ENCODE results near the gene TEX19.
A peak's percentile ranks its signal among the peaks of the same experiment; 100 is the strongest.
"Not testable (repeated sequence)": the region's sequence is repeated elsewhere in the genome, so short reads cannot be mapped to it uniquely, and the experiment has no call there.

The TEX19 gene

GRCh38 chr17:82370471-82371332, 11.7 kb downstream of the TEX19 start:
- ChIA-PET POLR2A (interaction anchor here (1.2 kb wide), 1 partner anchor 13 kb away, joined by 3 read pairs; no protein-coding TSS in a partner anchor), CTCF (interaction anchor here (0.7 kb wide), 1 partner anchor 288 kb away, joined by 3 read pairs; no protein-coding TSS in a partner anchor)

DNA sequence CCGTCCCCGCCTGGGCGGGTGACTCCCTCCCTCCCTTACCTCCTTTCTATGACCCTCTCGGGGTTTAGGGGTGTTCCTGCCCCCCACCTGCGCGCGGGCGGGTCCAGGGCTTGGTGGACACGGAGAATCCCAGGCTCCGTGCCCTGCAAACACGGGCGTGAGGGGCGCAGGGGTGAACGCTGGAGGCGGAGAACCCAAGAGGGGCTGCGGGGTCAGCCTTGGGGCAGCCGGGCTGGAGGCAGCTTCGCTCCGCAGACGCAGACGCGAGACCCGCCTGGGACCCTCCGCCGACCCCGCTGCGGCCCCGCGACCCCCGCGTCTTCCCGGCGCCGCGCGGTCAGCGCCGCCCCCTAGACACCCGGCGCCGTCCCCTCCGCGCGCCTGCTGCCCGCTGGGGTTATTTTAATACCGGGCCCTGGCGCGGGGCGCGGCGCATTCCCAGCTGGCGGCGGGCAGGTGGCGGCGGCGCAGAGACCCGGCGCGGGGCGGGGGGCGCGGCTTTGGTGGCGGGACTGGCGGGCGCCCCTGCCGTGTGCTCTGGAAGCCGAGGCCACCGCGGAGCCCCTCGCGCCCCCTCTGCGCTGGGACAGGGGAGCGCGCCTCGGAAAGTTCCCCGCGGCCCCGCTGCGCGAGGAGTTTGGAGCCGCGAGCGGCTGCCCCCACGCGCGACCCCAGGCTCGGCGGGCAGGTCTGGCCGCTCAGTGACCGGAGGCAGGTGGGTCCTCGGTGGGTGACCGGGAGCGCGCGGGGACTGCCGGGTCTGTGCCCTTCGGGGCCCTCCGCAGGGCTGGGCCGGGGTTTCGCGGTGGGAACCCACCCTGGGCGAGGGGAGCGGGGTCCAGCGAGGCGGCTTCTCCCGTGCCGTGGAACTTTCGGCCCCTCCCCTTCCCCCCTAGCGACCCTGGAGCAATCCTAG, 12.5 kb downstream of the TEX19 start, which contains the start of gene UTS2R:
UTS2R (plus strand) TSS at position 433 of the 916 bp plus-strand sequence. CDS start 2,560 bp downstream, outside the sequence.
- POLR2A ChIA-PET = no interaction called here
- no peak for DNase-seq (ENCODE audit: extremely low spot score)
- TF ChIP-seq TARDBP (IDR thresholded peaks at IDR 0.05) = no peak
- TF ChIP-seq HDGF (IDR thresholded peaks at IDR 0.05; ENCODE audit: borderline replicate concordance) = no peak
- no peak for TF ChIP-seq FOXA1 (IDR thresholded peaks at IDR 0.05)
- no peak for TF ChIP-seq ARNT (IDR thresholded peaks at IDR 0.05)
- TF ChIP-seq L3MBTL2 (conservative IDR thresholded peaks at IDR 0.05) = no peak
- TF ChIP-seq SUZ12 (IDR thresholded peaks at IDR 0.05) = no peak
- TF ChIP-seq FOXK2 (IDR thresholded peaks at IDR 0.05) = no peak
- no peak for TF ChIP-seq FOXM1 (IDR thresholded peaks at IDR 0.05; ENCODE audit: borderline replicate concordance)
- no peak for TF ChIP-seq SP1 (IDR thresholded peaks at IDR 0.05)
- no peak for TF ChIP-seq ZNF384 (IDR thresholded peaks at IDR 0.05)
- no peak for TF ChIP-seq LEF1 (IDR thresholded peaks at IDR 0.05; ENCODE audit: borderline replicate concordance)
- TF ChIP-seq, protein P1, sequence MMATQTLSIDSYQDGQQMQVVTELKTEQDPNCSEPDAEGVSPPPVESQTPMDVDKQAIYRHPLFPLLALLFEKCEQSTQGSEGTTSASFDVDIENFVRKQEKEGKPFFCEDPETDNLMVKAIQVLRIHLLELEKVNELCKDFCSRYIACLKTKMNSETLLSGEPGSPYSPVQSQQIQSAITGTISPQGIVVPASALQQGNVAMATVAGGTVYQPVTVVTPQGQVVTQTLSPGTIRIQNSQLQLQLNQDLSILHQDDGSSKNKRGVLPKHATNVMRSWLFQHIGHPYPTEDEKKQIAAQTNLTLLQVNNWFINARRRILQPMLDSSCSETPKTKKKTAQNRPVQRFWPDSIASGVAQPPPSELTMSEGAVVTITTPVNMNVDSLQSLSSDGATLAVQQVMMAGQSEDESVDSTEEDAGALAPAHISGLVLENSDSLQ (IDR thresholded peaks at IDR 0.05) = no peak
- TF ChIP-seq CTBP1 (IDR thresholded peaks at IDR 0.05; ENCODE audit: borderline replicate concordance) = no peak
- TF ChIP-seq ELF4 (IDR thresholded peaks at IDR 0.05) = no peak
- TF ChIP-seq BHLHE40 (IDR thresholded peaks at IDR 0.05; ENCODE audit: borderline replicate concordance) = no peak
- no peak for TF ChIP-seq NFRKB (IDR thresholded peaks at IDR 0.05)
- CTCF ChIA-PET = no interaction called here

More at GRCh38 chr17:82370471-82371332, 11.7 kb downstream of the TEX19 start:
- DNase-seq (ENCODE audit: extremely low spot score) = no peak
- TF ChIP-seq LEF1 (IDR thresholded peaks at IDR 0.05; ENCODE audit: borderline replicate concordance) (no peak), ZNF384 (IDR thresholded peaks at IDR 0.05) (no peak), SP1 (IDR thresholded peaks at IDR 0.05) (no peak), SUZ12 (IDR thresholded peaks at IDR 0.05) (no peak), FOXM1 (IDR thresholded peaks at IDR 0.05; ENCODE audit: borderline replicate concordance) (no peak), FOXA1 (IDR thresholded peaks at IDR 0.05) (no peak), ELF4 (IDR thresholded peaks at IDR 0.05) (no peak), L3MBTL2 (conservative IDR thresholded peaks at IDR 0.05) (peak; percentile 63)

DNA sequence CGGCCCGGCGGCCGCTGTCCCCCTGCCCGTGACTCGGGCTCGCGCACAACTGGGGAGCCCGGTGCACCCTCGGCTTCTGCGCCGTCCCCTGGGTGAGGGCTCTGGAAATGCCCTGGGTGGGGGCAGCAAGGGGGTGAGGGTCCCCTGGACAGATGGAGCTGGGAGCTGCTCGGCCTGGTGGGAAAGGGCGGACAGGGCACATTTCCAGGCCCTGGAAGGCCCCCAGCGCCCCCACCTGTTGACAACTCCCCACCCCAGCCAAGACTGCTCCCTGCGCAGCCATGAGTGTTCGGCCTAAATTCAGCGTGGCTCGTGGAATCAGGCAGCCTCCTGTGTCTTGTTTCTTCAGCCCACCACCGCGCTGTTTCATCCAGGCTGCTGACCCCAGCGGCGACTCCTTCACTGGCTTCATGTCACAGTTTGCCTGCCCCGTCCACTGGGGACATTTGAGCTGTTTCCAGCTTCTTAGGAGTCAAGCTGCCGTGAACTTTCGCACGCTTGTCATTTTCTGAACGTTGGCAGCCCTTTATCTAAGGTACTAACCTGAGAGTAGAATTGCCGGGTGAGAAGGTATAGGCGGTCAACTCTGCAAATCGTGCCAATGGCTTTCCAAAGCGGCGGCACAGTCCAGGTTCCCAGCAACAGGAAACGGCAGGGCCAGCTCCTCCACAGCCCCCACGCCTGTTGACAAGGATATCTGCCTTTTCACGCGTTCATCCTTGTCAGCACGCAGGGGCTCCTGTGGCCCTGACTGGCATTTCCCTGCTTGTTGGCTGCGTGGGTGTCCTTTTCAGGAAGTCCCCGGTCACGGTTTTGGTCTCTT, 13.4 kb downstream of the TEX19 start:
- POLR2A ChIA-PET = no interaction called here

GRCh38 chr17:82373072-82373452, 14.0 kb downstream of the TEX19 start:
- DNase-seq (ENCODE audit: extremely low spot score); CTCF ChIA-PET: not testable (repeated sequence)
- POLR2A ChIA-PET = interaction anchor here (1.0 kb wide), 1 partner anchor 17 kb away, joined by 3 read pairs; no protein-coding TSS in a partner anchor

More for the DNA sequence above, 13.4 kb downstream of the TEX19 start:
- no peak for DNase-seq (ENCODE audit: extremely low spot score)
- TF ChIP-seq CTBP1 (IDR thresholded peaks at IDR 0.05; ENCODE audit: borderline replicate concordance) = no peak
- TF ChIP-seq LEF1 (IDR thresholded peaks at IDR 0.05; ENCODE audit: borderline replicate concordance) = no peak
- no peak for TF ChIP-seq ARNT (IDR thresholded peaks at IDR 0.05)
- no peak for TF ChIP-seq FOXM1 (IDR thresholded peaks at IDR 0.05; ENCODE audit: borderline replicate concordance)
- no peak for TF ChIP-seq HDGF (IDR thresholded peaks at IDR 0.05; ENCODE audit: borderline replicate concordance)
- no peak for TF ChIP-seq NFRKB (IDR thresholded peaks at IDR 0.05)
- TF ChIP-seq, protein P1 (IDR thresholded peaks at IDR 0.05) = no peak
- TF ChIP-seq BHLHE40 (IDR thresholded peaks at IDR 0.05; ENCODE audit: borderline replicate concordance) = no peak
- CTCF ChIA-PET = no interaction called here

- ChIA-PET CTCF (no interaction called here), POLR2A (interaction anchor here (1.0 kb wide), 1 partner anchor 18 kb away, joined by 3 read pairs; no protein-coding TSS in a partner anchor)
- TF ChIP-seq BHLHE40 (IDR thresholded peaks at IDR 0.05; ENCODE audit: borderline replicate concordance) (no peak), ARNT (IDR thresholded peaks at IDR 0.05) (no peak), HDGF (IDR thresholded peaks at IDR 0.05; ENCODE audit: borderline replicate concordance) (no peak), LEF1 (IDR thresholded peaks at IDR 0.05; ENCODE audit: borderline replicate concordance) (no peak), FOXK2 (IDR thresholded peaks at IDR 0.05) (no peak), TARDBP (IDR thresholded peaks at IDR 0.05) (no peak), SP1 (IDR thresholded peaks at IDR 0.05) (no peak), CTBP1 (IDR thresholded peaks at IDR 0.05; ENCODE audit: borderline replicate concordance) (no peak), FOXA1 (IDR thresholded peaks at IDR 0.05) (no peak), NFRKB (IDR thresholded peaks at IDR 0.05) (no peak), L3MBTL2 (conservative IDR thresholded peaks at IDR 0.05) (no peak), ZNF384 (IDR thresholded peaks at IDR 0.05) (no peak), ELF4 (IDR thresholded peaks at IDR 0.05) (no peak), FOXM1 (IDR thresholded peaks at IDR 0.05; ENCODE audit: borderline replicate concordance) (no peak), SUZ12 (IDR thresholded peaks at IDR 0.05) (no peak)
- TF ChIP-seq, protein P1 (IDR thresholded peaks at IDR 0.05) = no peak
- no peak for DNase-seq (ENCODE audit: extremely low spot score)
Observed at GRCh38 chr17:82373731-82374625, 14.9 kb downstream of the TEX19 start.

All from HEK293T (cell line).